ENCODE measurements around the gene ACADVL. TPM values are rescaled to one million over a fixed set of nuclear protein-coding genes. Genes with fewer than 3 reads are reported as not detected.

The ACADVL gene
- total RNA-seq, 4 donors from 2014 or later = 677 to 996 (median 722) TPM

GRCh38 chr17:7256766-7257456 lies 37.2 kb downstream of the ACADVL start:
- TF ChIP-seq CTCF (IDR thresholded peaks at IDR 0.05) = no peak
- DNase-seq (ENCODE audit: low spot score) = no peak

GRCh38 chr17:7258731-7259554 lies 39.2 kb downstream of the ACADVL start:
- ATAC-seq (ENCODE audit: low FRiP score) = no peak
- no peak for DNase-seq (ENCODE audit: low spot score)
- no peak for TF ChIP-seq CTCF (IDR thresholded peaks at IDR 0.05)

More at GRCh38 chr17:7256766-7257456, 37.2 kb downstream of the ACADVL start:
- ATAC-seq (ENCODE audit: low FRiP score) = no peak

- no peak for ATAC-seq (ENCODE audit: low FRiP score)
Measured at GRCh38 chr17:7259555-7259889, 39.8 kb downstream of the ACADVL start.

GRCh38 chr17:7260151-7260550 lies 40.4 kb downstream of the ACADVL start:
- ATAC-seq (ENCODE audit: low FRiP score) = no peak

More at GRCh38 chr17:7259555-7259889, 39.8 kb downstream of the ACADVL start:
- DNase-seq (ENCODE audit: low spot score) = no peak
- no peak for TF ChIP-seq CTCF (IDR thresholded peaks at IDR 0.05)

DNA sequence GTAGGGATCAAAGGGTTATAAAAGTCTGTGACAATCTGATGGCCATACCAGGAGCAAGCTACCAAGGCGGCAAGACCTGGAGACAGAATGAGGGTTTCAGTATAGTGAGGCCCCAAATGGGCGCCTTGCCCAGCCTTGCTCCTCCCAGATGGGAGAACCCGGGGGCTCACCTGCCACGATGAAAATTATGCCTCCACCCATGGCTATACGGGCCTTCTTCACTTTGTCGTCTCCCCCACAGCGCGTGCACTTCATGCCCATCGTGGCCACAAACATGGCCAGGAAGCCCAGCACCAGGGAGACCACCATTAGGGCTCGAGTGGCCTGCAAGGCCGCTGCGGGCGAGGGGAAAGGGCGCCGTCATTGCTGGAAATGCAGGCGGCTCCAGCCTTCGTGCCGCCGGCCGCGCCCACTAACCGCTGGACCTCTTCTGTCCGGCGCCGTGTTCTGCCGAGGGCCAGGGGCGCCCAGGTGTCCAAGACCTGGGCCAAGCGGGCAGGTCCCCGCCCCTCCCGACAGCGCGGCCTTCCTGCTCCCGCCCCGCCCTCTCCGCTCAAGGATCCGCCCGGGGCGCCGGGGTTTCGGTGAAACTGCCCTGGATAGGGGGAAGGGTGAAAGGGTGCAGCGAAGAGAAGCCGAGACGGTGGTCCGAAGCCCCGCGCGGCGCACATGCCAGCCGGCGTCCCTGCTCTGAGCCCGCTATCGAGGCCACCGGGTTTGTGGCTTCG lies 41.1 kb downstream of the ACADVL start:
- ATAC-seq (ENCODE audit: low FRiP score) (peak; percentile 33), DNase-seq (ENCODE audit: low spot score) (peak; percentile 16)
- TF ChIP-seq CTCF (IDR thresholded peaks at IDR 0.05) = no peak

More at GRCh38 chr17:7260151-7260550, 40.4 kb downstream of the ACADVL start:
- no peak for TF ChIP-seq CTCF (IDR thresholded peaks at IDR 0.05)
- no peak for DNase-seq (ENCODE audit: low spot score)

DNA sequence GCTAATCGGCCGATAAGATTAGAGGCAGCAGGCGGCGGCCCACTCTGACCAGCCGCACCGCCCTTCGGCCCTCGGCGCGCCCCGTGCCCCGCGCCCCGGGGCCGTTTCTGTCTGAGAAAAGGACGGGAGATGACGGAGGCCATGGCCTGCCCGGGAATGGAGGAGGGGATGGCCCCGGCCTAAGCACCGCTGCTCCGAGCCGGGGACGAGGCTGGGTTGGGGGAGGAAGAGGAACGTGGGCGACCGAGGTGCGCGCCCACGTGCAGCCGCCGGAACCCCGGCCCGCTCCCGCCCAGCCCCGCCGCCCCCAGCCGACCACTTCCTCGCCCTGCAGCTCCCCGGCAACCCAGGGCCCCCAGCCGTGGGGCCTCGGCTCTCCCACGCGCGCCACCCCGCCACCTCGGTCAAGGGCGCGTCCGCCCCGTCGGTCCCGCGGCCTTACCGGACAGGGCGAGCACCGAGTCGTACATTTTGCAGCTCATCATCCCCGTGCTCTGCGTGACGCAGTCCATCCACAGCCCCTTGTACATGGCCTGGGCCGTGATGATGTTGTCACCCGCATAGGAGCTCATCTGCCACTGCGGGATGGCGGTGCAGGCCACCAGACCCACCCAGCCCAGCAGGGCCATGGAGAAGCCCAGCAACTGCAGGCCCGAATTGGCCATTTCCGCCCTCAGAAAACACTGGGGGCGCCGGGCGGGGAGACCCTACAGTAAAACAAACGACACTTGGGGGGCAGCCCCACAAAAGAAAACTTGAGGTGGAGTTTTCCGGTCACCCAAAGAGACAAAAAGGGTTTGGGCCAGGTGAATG lies 41.8 kb downstream of the ACADVL start:
- no peak for TF ChIP-seq CTCF (IDR thresholded peaks at IDR 0.05)
- DNase-seq (ENCODE audit: low spot score) (no peak), ATAC-seq (ENCODE audit: low FRiP score) (peak; percentile 14)
